Measurements from ENCODE around the gene SELENOP. TPM values are rescaled to one million over a fixed set of nuclear protein-coding genes. Genes with fewer than 3 reads are reported as not detected.

The SELENOP gene
- total and polyA plus RNA-seq, 4 donors, result 71.7 to 398 (median 199) TPM

DNA sequence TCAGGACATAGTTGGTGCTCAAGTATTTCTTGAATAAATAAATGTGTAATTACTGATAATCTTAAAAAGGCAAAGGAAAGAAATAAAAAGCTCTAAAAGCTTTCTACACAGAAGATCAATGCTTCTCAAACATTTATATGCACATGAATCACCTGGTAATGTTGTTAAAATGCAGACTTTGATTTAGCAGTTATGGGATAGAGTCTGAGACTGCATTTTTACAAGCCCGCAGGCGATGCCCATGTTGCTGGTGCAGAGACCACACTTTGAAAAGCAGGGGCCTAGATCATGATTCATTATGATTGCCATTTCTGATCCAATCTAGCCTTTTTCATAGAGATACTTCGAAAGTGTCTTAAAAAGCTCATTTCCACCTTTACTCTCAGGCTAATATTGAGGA lies 58.6 kb downstream of the SELENOP start:
- Histone ChIP-seq H3K4me3 (ENCODE audit: low read depth, low read length) (no peak overlapping the region), H3K27me3 (ENCODE audit: control insufficient read depth, insufficient read depth, low read length) (no peaks in the 10 kb centered on the region), H3K36me3 (ENCODE audit: control insufficient read depth, insufficient read depth, low read length) (no peaks in the 10 kb centered on the region), H3K4me1 (ENCODE audit: control insufficient read depth, insufficient read depth, low read length) (peaks cover 3% of the 10 kb centered on the region), H3K9me3 (ENCODE audit: control insufficient read depth, insufficient read depth, low read length) (no peaks in the 10 kb centered on the region), H3K27ac (ENCODE audit: low read depth, low read length) (no peak overlapping the region)
- DNase-seq (ENCODE audit: low read depth in 4 of 6, low spot score in 6 of 6), result peak in 1 of 6 donors; percentile 38
- 100% methylated on average over 2 of the region's 3 CpGs for WGBS (ENCODE audit: insufficient coverage)

DNA sequence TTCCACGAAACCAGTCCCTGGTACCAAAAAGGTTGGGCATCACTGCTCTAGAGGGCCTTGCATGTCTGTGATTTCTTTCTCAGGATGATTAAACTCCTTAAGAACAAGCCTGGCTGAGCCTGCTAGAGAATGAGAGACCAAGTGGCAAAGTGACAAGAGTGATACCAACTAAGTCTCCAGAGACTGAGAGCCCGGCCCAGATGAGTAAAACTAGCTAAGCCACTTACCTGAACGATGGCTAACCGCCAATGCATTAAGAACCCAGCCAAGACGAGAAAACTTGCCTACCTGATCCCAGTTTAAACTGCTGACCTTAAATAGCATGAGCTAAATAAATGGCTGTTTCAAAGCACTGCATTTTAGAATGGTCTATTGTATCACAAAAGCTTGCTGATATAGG lies 60.6 kb downstream of the SELENOP start:
- H3K4me3 ChIP-seq (ENCODE audit: low read depth, low read length), result no peak overlapping the region
- 68% methylated on average over 4 of the region's 5 CpGs for WGBS (ENCODE audit: insufficient coverage)
- H3K4me1 ChIP-seq (ENCODE audit: control insufficient read depth, insufficient read depth, low read length), result no peaks in the 10 kb centered on the region
- no peaks in the 10 kb centered on the region for H3K27me3 ChIP-seq (ENCODE audit: control insufficient read depth, insufficient read depth, low read length)
- no peaks in the 10 kb centered on the region for H3K9me3 ChIP-seq (ENCODE audit: control insufficient read depth, insufficient read depth, low read length)
- H3K36me3 ChIP-seq (ENCODE audit: control insufficient read depth, insufficient read depth, low read length), result no peaks in the 10 kb centered on the region
- DNase-seq (ENCODE audit: low read depth in 4 of 6, low spot score in 6 of 6), result no peak
- no peak overlapping the region for H3K27ac ChIP-seq (ENCODE audit: low read depth, low read length)

DNA sequence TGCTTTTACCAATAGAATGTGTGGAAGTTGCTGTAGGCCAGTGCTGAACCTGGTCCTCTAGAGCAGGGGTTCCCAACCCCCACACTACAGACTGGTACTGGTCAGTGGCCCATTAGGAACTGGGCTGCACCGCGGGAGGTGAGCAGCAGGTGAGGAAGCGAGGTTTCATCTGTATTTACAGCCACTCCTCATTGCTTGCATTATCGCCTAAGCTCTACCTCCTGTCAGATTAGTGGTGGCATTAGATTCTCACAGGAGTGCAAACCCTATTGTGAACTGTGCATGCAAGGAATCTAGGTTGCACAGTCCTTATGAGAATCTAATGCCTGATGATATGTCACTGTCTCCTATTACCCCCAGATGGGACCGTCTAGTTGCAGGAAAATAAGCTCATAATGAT lies 61.2 kb downstream of the SELENOP start:
- no peak overlapping the region for H3K27ac ChIP-seq (ENCODE audit: low read depth, low read length)
- WGBS (ENCODE audit: insufficient coverage), result 90% methylated on average over 4 of the region's 5 CpGs
- no peaks in the 10 kb centered on the region for H3K4me1 ChIP-seq (ENCODE audit: control insufficient read depth, insufficient read depth, low read length)
- H3K9me3 ChIP-seq (ENCODE audit: control insufficient read depth, insufficient read depth, low read length), result no peaks in the 10 kb centered on the region
- H3K4me3 ChIP-seq (ENCODE audit: low read depth, low read length), result no peak overlapping the region
- DNase-seq (ENCODE audit: low read depth in 4 of 6, low spot score in 6 of 6), result no peak
- H3K36me3 ChIP-seq (ENCODE audit: control insufficient read depth, insufficient read depth, low read length), result no peaks in the 10 kb centered on the region
- H3K27me3 ChIP-seq (ENCODE audit: control insufficient read depth, insufficient read depth, low read length), result no peaks in the 10 kb centered on the region

Other genes with a start within 250 kb of the SELENOP start
- 10 to 100 TPM in 1 of 2 donors, 1 to 10 TPM in 1; 5.9 to 13.8 TPM for gene CCDC152, start 55.1 kb downstream of the SELENOP start, total RNA-seq
- gene CCDC152, start 55.1 kb downstream of the SELENOP start, polyA plus RNA-seq (ENCODE audit: insufficient read length in 2 of 2), result 10 to 100 TPM in 1 of 2 donors, 1 to 10 TPM in 1; 9.5 to 14.9 TPM
- gene ANXA2R, start 228.4 kb upstream of the SELENOP start, total RNA-seq, result 1 to 10 TPM; 1.3 to 2.8 TPM
- gene ANXA2R, start 228.4 kb upstream of the SELENOP start, polyA plus RNA-seq (ENCODE audit: insufficient read length in 2 of 2), result 1 to 10 TPM in 1 of 2 donors, under 1 TPM in 1; 0.57 to 1.2 TPM